Activated naive CD4-positive, alpha-beta T cell treated with anti-CD3 and anti-CD28 coated beads, Interleukin-2, amount 10 ng/mL, durations not matched to agents 7 days and 5 days (primary cell): Measurements from ENCODE around the gene PDCD11.

Source experiments
- CTCF ChIA-PET: fragments of 350-600 bp; sonication (Branson Sonifier 250); formaldehyde crosslinking; loops from one replicate; lab custom pipeline; 2021; ENCODE audit warnings: antibody characterized with exemption; lab: Charles Lee
- DNase-seq: peaks from one replicate; pipeline ENCODE4 v3.0.0-alpha.2; 2020
- H3K27ac Mint-ChIP-seq: one replicate; pipeline ENCODE4 v1.8.0; 2021; ENCODE audit warnings: mild to moderate bottlenecking, moderate library complexity, mixed read lengths
- H3K27me3 Mint-ChIP-seq: one replicate; pipeline ENCODE4 v1.8.0; 2021; ENCODE audit warnings: mild to moderate bottlenecking, mixed read lengths
- H3K36me3 Mint-ChIP-seq: one replicate; pipeline ENCODE4 v1.8.0; 2021; ENCODE audit warnings: mixed read lengths
- H3K4me1 Mint-ChIP-seq: one replicate; pipeline ENCODE4 v1.8.0; 2021; ENCODE audit warnings: mixed read lengths
- H3K4me3 Mint-ChIP-seq: one replicate; pipeline ENCODE4 v1.8.0; 2021; ENCODE audit warnings: mild to moderate bottlenecking, moderate library complexity, mixed read lengths
- H3K9me3 Mint-ChIP-seq: one replicate; pipeline ENCODE4 v1.8.0; 2021; ENCODE audit warnings: mixed read lengths

PDCD11 gene

GRCh38 chr10:103463499-103463898 is 67.1 kb downstream of the PDCD11 start:
- CTCF ChIA-PET: interaction anchor here (0.9 kb wide), 1 partner anchor 11 kb away, joined by 3 read pairs; the partner anchor contains the start of gene CALHM2
- no peaks in the 10 kb centered on the region for H3K9me3 Mint-ChIP-seq
- no peak overlapping the region for H3K27ac Mint-ChIP-seq
- H3K36me3 Mint-ChIP-seq: peaks cover 1% of the 10 kb centered on the region
- H3K4me3 Mint-ChIP-seq: no peak overlapping the region
- DNase-seq: no peak
- peaks cover 39% of the 10 kb centered on the region for H3K27me3 Mint-ChIP-seq
- H3K4me1 Mint-ChIP-seq: peaks cover 53% of the 10 kb centered on the region

DNA sequence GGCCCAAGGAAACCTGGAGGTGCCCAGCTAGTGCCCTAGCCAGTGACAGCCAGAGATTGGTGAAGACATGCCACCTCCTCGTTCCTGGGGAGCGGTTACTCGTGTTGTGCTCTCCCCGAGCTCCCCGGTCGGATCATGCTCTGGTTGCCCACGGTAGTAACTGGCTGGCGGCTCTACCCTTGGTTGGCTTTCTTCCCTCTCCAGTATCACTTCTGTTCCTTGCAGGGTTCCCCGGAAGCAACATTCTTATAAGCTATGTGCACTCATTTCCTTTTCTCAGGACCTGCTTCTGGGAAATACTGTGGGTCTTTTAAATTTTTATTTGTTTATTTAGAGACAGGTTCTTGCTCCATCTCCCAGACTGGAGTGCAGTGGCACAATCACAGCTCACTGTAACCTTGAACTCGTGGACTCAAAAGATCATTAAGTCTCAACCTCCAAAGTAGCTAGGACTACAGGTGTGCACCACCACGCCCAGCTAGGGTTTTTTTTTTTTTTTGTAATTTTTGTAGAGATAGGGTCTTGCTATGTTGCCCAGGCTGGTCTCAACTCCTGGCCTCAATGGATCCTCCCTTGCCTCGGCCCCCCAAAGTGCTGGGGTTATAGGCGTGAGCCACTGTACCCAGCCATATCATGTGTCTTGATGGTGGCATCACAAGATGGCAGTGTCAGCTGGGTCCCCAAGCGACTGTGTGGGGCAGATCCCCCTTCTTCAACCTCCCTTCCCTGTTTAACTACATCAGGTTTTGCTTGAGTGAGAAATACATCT is 69.2 kb downstream of the PDCD11 start:
- no peak overlapping the region for H3K27ac Mint-ChIP-seq
- H3K9me3 Mint-ChIP-seq: no peaks in the 10 kb centered on the region
- peaks cover 39% of the 10 kb centered on the region for H3K27me3 Mint-ChIP-seq
- peaks cover 53% of the 10 kb centered on the region for H3K4me1 Mint-ChIP-seq
- no peak overlapping the region for H3K4me3 Mint-ChIP-seq
- H3K36me3 Mint-ChIP-seq: peaks cover 14% of the 10 kb centered on the region
- CTCF ChIA-PET: interaction anchor here (1.1 to 1.9 kb wide), 2 partner anchors 10 kb away, joined by 3 to 7 read pairs; no protein-coding TSS in a partner anchor
- no peak for DNase-seq

- CTCF ChIA-PET: interaction anchor here (1.9 kb wide), 1 partner anchor 9 kb away, joined by 7 read pairs; no protein-coding TSS in a partner anchor
- no peak for DNase-seq
- Mint-ChIP-seq H3K4me3 (no peak overlapping the region), H3K4me1 (peaks cover 65% of the 10 kb centered on the region), H3K27me3 (peaks cover 33% of the 10 kb centered on the region), H3K36me3 (peaks cover 15% of the 10 kb centered on the region), H3K27ac (no peak overlapping the region), H3K9me3 (no peaks in the 10 kb centered on the region)
Measured at GRCh38 chr10:103466734-103467133, 70.3 kb downstream of the PDCD11 start.

DNA sequence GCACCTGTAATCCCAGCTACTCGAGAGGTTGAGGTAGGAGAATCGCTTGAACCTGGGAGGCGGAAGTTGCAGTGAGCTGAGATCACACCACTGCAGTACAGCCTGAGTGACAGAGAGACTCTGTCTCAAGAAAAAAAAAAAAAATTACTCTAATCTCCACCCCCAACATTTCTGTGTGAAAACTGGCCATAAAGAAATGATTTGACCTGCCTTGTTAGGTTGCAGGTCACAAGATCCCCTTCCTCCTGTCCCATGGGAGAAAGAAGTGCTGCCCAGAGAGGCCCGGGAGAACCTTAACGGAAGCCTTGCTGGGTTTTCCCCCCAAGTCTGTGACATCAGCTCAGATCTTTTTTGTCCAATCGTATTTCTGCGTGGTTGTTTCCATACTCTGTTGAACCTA is 71.0 kb downstream of the PDCD11 start:
- no peak overlapping the region for H3K4me3 Mint-ChIP-seq
- H3K9me3 Mint-ChIP-seq: no peaks in the 10 kb centered on the region
- DNase-seq: no peak
- peak overlapping the region; percentile 69 for H3K27ac Mint-ChIP-seq
- peaks cover 16% of the 10 kb centered on the region for H3K36me3 Mint-ChIP-seq
- peaks cover 31% of the 10 kb centered on the region for H3K27me3 Mint-ChIP-seq
- peaks cover 71% of the 10 kb centered on the region for H3K4me1 Mint-ChIP-seq
- CTCF ChIA-PET: interaction anchor here (0.6 kb wide), 1 partner anchor 15 kb away, joined by 3 read pairs; no protein-coding TSS in a partner anchor

- CTCF ChIA-PET: no interaction called here
- H3K36me3 Mint-ChIP-seq: peaks cover 16% of the 10 kb centered on the region
- H3K27me3 Mint-ChIP-seq: peaks cover 13% of the 10 kb centered on the region
- no peaks in the 10 kb centered on the region for H3K9me3 Mint-ChIP-seq
- no peak overlapping the region for H3K27ac Mint-ChIP-seq
- H3K4me3 Mint-ChIP-seq: no peak overlapping the region
- no peak for DNase-seq
- H3K4me1 Mint-ChIP-seq: peaks cover 83% of the 10 kb centered on the region
Measured at GRCh38 chr10:103469201-103469600, 72.8 kb downstream of the PDCD11 start.

DNA sequence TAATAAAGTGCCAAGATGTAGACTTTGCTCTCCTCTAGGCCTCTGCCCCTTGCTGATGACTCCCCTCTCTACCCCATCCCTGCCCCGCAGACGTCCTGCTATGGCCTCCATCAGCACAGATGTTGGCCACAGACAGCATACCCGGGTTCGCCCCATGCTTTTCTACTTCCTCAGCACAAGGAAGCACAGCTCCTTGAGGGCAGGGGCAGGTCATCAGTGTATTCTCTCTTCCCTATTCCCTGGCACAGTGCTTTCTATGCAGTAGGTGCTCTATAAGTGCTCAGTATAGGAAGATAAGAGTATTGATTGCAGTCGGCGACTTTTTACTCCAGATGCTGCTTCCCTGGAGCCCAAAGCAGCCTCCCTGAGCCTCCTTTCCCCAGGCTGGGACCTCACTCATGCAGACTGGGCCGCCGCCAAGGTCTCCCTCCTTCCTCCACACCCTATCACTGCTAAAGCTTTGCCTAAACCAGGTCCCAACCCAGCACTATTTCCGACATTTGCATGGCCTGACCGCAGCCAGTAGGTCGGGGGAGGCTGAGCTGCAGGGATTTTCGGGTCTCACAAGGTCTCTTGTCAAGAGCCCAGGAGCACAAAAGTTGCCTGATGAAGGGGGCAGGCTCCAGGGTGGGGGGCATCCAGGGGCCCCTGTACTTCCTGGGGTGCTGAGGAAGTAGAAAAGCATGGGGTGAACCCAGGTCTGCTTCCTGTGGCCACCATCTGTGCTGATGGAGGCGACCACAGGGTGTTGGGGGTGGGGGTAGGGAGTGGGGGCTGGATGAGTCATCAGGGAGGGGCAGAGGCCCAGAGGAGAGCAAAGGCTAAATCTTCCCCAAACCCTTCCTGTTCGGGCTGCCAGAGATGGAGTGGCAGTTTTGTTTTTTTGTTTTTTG is 74.6 kb downstream of the PDCD11 start:
- H3K4me3 Mint-ChIP-seq: peak overlapping the region; percentile 59
- peaks cover 80% of the 10 kb centered on the region for H3K4me1 Mint-ChIP-seq
- H3K9me3 Mint-ChIP-seq: no peaks in the 10 kb centered on the region
- CTCF ChIA-PET: interaction anchor here (1.1 to 3.2 kb wide), 5 partner anchors 10 to 53 kb away, joined by 4 to 14 read pairs (median 8); partner anchors contain the start of gene CALHM2
- peak; percentile 90 for DNase-seq
- peaks cover 4% of the 10 kb centered on the region for H3K27me3 Mint-ChIP-seq
- peak overlapping the region; percentile 98 for H3K27ac Mint-ChIP-seq
- peaks cover 16% of the 10 kb centered on the region for H3K36me3 Mint-ChIP-seq

DNA sequence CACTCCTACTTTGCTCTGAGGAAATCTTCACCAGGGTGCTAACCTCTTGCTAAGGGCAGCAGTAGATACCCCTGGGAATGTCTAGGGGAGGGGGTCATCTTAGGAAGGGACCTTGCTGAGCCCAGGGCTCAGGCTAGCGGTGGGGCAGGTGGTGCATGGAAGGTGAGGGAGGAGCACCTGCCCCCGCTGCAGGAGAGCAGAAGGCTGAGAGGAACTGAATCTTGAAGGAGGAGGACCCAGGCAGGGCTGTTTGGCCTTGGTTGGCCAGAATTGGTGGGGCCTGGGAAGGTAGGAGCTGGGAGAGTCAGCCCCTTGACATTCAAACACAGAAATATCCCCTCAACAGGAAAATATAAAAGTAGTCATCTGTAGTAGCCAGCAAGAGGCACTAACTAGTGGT is 75.6 kb downstream of the PDCD11 start:
- H3K4me1 Mint-ChIP-seq: peaks cover 79% of the 10 kb centered on the region
- CTCF ChIA-PET: interaction anchor here (0.9 to 3.2 kb wide), 6 partner anchors 9 to 63 kb away, joined by 3 to 14 read pairs (median 6); partner anchors contain the start of gene CALHM2
- peak overlapping the region; percentile 98 for H3K27ac Mint-ChIP-seq
- peak overlapping the region; percentile 59 for H3K4me3 Mint-ChIP-seq
- DNase-seq: no peak
- H3K27me3 Mint-ChIP-seq: peaks cover under 1% of the 10 kb centered on the region
- no peaks in the 10 kb centered on the region for H3K9me3 Mint-ChIP-seq
- H3K36me3 Mint-ChIP-seq: peaks cover 16% of the 10 kb centered on the region

- no peak for DNase-seq
- Mint-ChIP-seq H3K4me3 (no peak overlapping the region), H3K27me3 (no peaks in the 10 kb centered on the region), H3K36me3 (peaks cover 16% of the 10 kb centered on the region), H3K9me3 (no peaks in the 10 kb centered on the region), H3K27ac (peak overlapping the region; percentile 75), H3K4me1 (peaks cover 75% of the 10 kb centered on the region)
- CTCF ChIA-PET: interaction anchor here (1.9 to 2.6 kb wide), 2 partner anchors 10 to 55 kb away, joined by 5 to 9 read pairs; no protein-coding TSS in a partner anchor
Measured at GRCh38 chr10:103473261-103473671, 76.8 kb downstream of the PDCD11 start.

DNA sequence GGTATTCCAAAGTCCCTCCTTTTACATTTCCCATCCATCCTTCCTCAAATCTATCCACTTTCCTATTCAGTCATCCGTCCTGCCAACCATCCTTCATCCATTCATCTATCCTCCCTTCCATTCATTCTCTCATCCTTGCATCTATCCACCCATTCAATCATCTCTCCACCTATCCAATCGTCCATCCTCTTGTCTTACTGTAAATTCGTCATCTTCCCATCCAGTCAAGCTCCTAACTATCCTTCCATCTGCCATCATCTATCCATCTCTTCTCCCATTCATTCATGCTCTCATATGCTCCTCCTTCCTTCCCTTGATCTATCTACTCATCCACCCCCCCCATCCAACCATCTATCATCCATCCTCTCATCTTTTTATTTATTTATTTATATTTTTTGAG is 77.7 kb downstream of the PDCD11 start:
- Mint-ChIP-seq H3K9me3 (no peaks in the 10 kb centered on the region), H3K36me3 (peaks cover 16% of the 10 kb centered on the region), H3K27ac (peak overlapping the region; percentile 2), H3K4me3 (no peak overlapping the region), H3K27me3 (no peaks in the 10 kb centered on the region), H3K4me1 (peaks cover 72% of the 10 kb centered on the region)
- CTCF ChIA-PET: interaction anchor here (0.5 to 8.4 kb wide), 4 partner anchors 17 to 1653 kb away, joined by 3 to 120 read pairs (median 4); no protein-coding TSS in a partner anchor
- no peak for DNase-seq

GRCh38 chr10:103475437-103475836 is 79.0 kb downstream of the PDCD11 start:
- CTCF ChIA-PET: interaction anchor here (1.6 to 8.4 kb wide), 5 partner anchors 9 to 58 kb away, joined by 7 to 120 read pairs (median 16); partner anchors contain the start of gene CALHM2
- DNase-seq: no peak
- Mint-ChIP-seq H3K4me3 (no peak overlapping the region), H3K4me1 (peaks cover 68% of the 10 kb centered on the region), H3K27ac (no peak overlapping the region), H3K27me3 (peaks cover 8% of the 10 kb centered on the region), H3K36me3 (peaks cover 5% of the 10 kb centered on the region), H3K9me3 (no peaks in the 10 kb centered on the region)

GRCh38 chr10:103476046-103476768 is 79.8 kb downstream of the PDCD11 start:
- H3K4me3 Mint-ChIP-seq: no peak overlapping the region
- peak overlapping the region; percentile 7 for H3K27ac Mint-ChIP-seq
- CTCF ChIA-PET: interaction anchor here (0.8 to 8.4 kb wide), 12 partner anchors 9 to 84 kb away, joined by 3 to 120 read pairs (median 8); partner anchors contain the start of gene CALHM2
- peaks cover 8% of the 10 kb centered on the region for H3K27me3 Mint-ChIP-seq
- peak; percentile 42 for DNase-seq
- no peaks in the 10 kb centered on the region for H3K9me3 Mint-ChIP-seq
- peaks cover 1% of the 10 kb centered on the region for H3K36me3 Mint-ChIP-seq
- peaks cover 65% of the 10 kb centered on the region for H3K4me1 Mint-ChIP-seq

DNA sequence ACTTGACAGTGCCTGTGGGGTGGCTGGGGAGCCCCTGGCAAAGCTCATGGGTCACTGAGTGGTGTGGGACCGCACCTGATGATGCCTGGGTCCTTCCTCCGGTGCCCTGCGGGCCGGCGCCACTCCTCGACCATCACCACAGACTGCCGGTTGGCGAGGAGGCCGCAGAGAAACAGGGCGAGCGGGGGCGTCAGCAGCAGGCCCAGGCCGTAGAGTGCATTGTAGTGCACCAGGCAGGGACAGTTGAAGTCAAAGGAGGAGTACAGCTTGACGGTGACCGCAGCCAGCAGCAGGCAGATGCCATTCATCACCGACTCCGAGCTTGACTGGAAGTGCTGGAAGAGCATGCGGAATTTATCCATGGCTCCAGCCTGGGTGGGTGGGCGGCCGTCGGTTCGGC is 82.2 kb downstream of the PDCD11 start:
- H3K4me1 Mint-ChIP-seq: peaks cover 53% of the 10 kb centered on the region
- no peak overlapping the region for H3K27ac Mint-ChIP-seq
- peaks cover 8% of the 10 kb centered on the region for H3K27me3 Mint-ChIP-seq
- H3K9me3 Mint-ChIP-seq: no peaks in the 10 kb centered on the region
- CTCF ChIA-PET: interaction anchor here (8.4 kb wide), 1 partner anchor 61 kb away, joined by 120 read pairs; no protein-coding TSS in a partner anchor
- no peak for DNase-seq
- H3K4me3 Mint-ChIP-seq: no peak overlapping the region
- H3K36me3 Mint-ChIP-seq: no peaks in the 10 kb centered on the region

GRCh38 chr10:103479135-103479534 is 82.7 kb downstream of the PDCD11 start, which contains the start of gene CALHM3:
TSS of gene CALHM3 (minus strand) at chr10:103479240. CDS start at chr10:103479032, 208 bp downstream.
- Mint-ChIP-seq H3K36me3 (no peaks in the 10 kb centered on the region), H3K4me3 (no peak within 1 kb of the TSS), H3K4me1 (peaks cover 50% of the 10 kb centered on the region), H3K27me3 (peaks cover 8% of the 10 kb centered on the region), H3K9me3 (no peaks in the 10 kb centered on the region), H3K27ac (no peak within 1 kb of the TSS)
- CTCF ChIA-PET: interaction anchor here (8.4 kb wide), 1 partner anchor 62 kb away, joined by 120 read pairs; no protein-coding TSS in a partner anchor
- no peak for DNase-seq
